Measurements from ENCODE around the gene NXN.

GRCh38 chr17:1002771-1003555 is 23.4 kb upstream of the NXN start:
- TF ChIP-seq CTCF (IDR thresholded peaks at IDR 0.05) (no peak), POLR2A (IDR thresholded peaks at IDR 0.05) (no peak)
